GM18951 (cell line): Measurements from ENCODE around the gene CUBN.

ENCODE experiments used
- POLR2A ChIP-seq: IDR thresholded peaks from 4 replicates; pipeline ENCODE4 v1.6.1; 2011; ENCODE audit warnings: mild to moderate bottlenecking; ENCODE audit not compliant: insufficient read length, insufficient read depth; ENCODE audit errors: extremely low read depth
- in situ Hi-C: fragments of 300-500 bp; cut with MboI; formaldehyde crosslinking; loops from one replicate; pipeline ENCODE4 v1.12.0; 2022; ENCODE audit warnings: low sequenced_read_pairs, mixed read lengths, inconsistent platforms; ENCODE audit not compliant: unreplicated experiment

CUBN gene

GRCh38 chr10:16788125-16788524 is 341.5 kb downstream of the CUBN start:
- in situ Hi-C loops, result loop anchor here (25.0 kb wide), 1 partner anchor 901 kb away; no protein-coding TSS in a partner anchor
- no peak for TF ChIP-seq POLR2A

- no peak for TF ChIP-seq POLR2A
- in situ Hi-C loops, result loop anchor here (25.0 kb wide), 1 partner anchor 900 kb away; no protein-coding TSS in a partner anchor
Observed at GRCh38 chr10:16787361-16787791, 342.2 kb downstream of the CUBN start.

DNA sequence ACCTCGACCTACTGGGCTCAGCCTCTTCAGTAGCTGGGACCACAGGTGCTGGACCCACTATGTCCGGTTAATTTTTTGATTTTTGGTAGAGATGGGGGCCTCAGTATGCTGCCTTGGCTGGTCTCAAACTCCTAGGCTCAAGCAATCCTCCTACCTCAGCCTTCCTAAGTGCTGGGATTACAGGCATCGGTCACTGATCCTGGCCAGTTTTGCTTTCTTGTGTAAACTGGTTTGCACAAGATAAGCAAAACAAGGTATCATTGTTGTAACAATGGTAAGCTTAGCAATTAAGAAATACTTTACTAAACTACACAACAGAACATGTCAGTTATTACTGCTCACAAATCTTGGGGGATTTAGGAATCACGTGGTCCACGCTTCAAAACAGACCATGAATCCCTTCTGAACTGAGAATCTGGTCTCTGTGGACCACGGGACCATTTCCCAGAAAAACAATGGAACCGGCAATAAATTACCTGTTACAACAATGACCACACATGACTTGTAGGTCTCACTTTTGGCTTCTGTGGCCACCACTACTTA is 349.2 kb downstream of the CUBN start:
- in situ Hi-C loops, result loop anchor here (25.0 kb wide), 1 partner anchor 893 kb away; no protein-coding TSS in a partner anchor
- TF ChIP-seq POLR2A, result no peak

- in situ Hi-C loops, result loop anchor here (25.0 kb wide), 1 partner anchor 892 kb away; no protein-coding TSS in a partner anchor
- no peak for TF ChIP-seq POLR2A
Observed at GRCh38 chr10:16779384-16779915, 350.2 kb downstream of the CUBN start.

- TF ChIP-seq POLR2A, result no peak
- in situ Hi-C loops, result loop anchor here (25.0 kb wide), 1 partner anchor 890 kb away; no protein-coding TSS in a partner anchor
Observed at GRCh38 chr10:16777473-16778370, 351.9 kb downstream of the CUBN start.

DNA sequence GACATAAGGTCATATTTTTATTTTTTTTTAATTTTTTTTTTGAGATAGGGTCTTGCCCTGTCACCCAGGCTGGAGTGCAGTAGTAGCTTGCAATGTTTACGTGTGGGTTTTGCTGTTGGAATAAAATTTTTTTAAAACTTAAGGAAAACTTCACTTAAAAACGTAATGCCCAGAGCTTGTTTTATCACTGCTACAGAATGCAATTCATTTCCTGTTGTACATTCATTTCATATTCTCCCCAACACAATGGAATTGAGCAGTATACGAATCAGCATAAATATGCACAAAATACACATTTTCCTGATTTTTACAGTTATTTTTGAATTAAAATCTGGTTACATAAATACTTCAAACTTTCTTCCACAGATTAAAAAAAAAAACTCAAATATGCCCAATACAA is 352.7 kb downstream of the CUBN start:
- TF ChIP-seq POLR2A, result no peak
- in situ Hi-C loops, result loop anchor here (25.0 kb wide), 1 partner anchor 890 kb away; no protein-coding TSS in a partner anchor
